Activated naive CD4-positive, alpha-beta T cell treated with anti-CD3 and anti-CD28 coated beads, Interleukin-2, amount 50 U/mL, for 72 hours (primary cell): ENCODE results near the gene RTP5. TPM values are rescaled to one million over a fixed set of nuclear protein-coding genes. Genes with fewer than 3 reads are reported as not detected.

ENCODE experiments used
- ATAC-seq, 2 donors: fragments of 150-1000 bp; cut with Tn5 transposase; 2 replicates each; pipeline ENCODE4 v1.10.0; 2021; ENCODE audit warnings: mild to moderate bottlenecking in 2 of 2, moderate library complexity in 2 of 2
- DNase-seq, 2 donors: peaks; one replicate each; pipeline ENCODE4 v3.0.0; 2021 to 2022; ENCODE audit warnings: low spot score in 2 of 2
- H3K27ac Mint-ChIP-seq, 2 donors: one replicate each; pipeline ENCODE4 v1.8.0; 2022; ENCODE audit warnings: mild to moderate bottlenecking in 2 of 2, mixed read lengths in 2 of 2
- H3K36me3 Mint-ChIP-seq, 2 donors: one replicate each; pipeline ENCODE4 v1.8.0; 2022; ENCODE audit warnings: mixed read lengths in 2 of 2
- H3K9me3 Mint-ChIP-seq, 2 donors: one replicate each; pipeline ENCODE4 v1.8.0; 2022; ENCODE audit warnings: mixed read lengths in 2 of 2
- total RNA-seq, 2 donors: library from RNA; stranded (reverse); gene quantifications; one replicate each; pipeline ENCODE4 v1.2.3, GENCODE V29; 2022

Gene RTP5
- total RNA-seq, 2 donors from 2014 or later: 0.09 TPM; not detected in 1

- Mint-ChIP-seq H3K27ac (no peak overlapping the region), H3K9me3 (peaks cover 0 to 12% of the 10 kb centered on the region in 2 donors), H3K36me3 (peaks cover 0 to 20% of the 10 kb centered on the region in 2 donors)
- ATAC-seq (no peak), DNase-seq (no peak)
These were observed 28.1 kb upstream of the RTP5 start for GRCh38 chr2:241841181-241842066.

GRCh38 chr2:241842067-241842415, 27.5 kb upstream of the RTP5 start:
- ATAC-seq: no peak
- Mint-ChIP-seq H3K9me3 (peaks cover 0 to 8% of the 10 kb centered on the region in 2 donors), H3K27ac (no peak overlapping the region), H3K36me3 (peaks cover 0 to 18% of the 10 kb centered on the region in 2 donors)
- DNase-seq: no peak

GRCh38 chr2:241842620-241843211, 26.8 kb upstream of the RTP5 start:
- DNase-seq: peak in 1 of 2 donors; percentile 78
- peaks cover 0 to 1% of the 10 kb centered on the region in 2 donors for H3K9me3 Mint-ChIP-seq
- peak; percentile 8 to 62 for ATAC-seq
- peaks cover 0 to 11% of the 10 kb centered on the region in 2 donors for H3K36me3 Mint-ChIP-seq
- peak overlapping the region; percentile 59 to 60 for H3K27ac Mint-ChIP-seq

GRCh38 chr2:241843321-241844065, 26.0 kb upstream of the RTP5 start:
- H3K27ac Mint-ChIP-seq: peak overlapping the region in 1 of 2 donors; percentile 59
- peaks cover 0 to 9% of the 10 kb centered on the region in 2 donors for H3K36me3 Mint-ChIP-seq
- no peaks in the 10 kb centered on the region for H3K9me3 Mint-ChIP-seq
- peak in 1 of 2 donors; percentile 4 for ATAC-seq
- DNase-seq: no peak

GRCh38 chr2:241844066-241844728, 25.3 kb upstream of the RTP5 start:
- DNase-seq (peak; percentile 86 to 95), ATAC-seq (peak; percentile 87 to 92)
- peaks cover 0 to 9% of the 10 kb centered on the region in 2 donors for H3K36me3 Mint-ChIP-seq
- no peaks in the 10 kb centered on the region for H3K9me3 Mint-ChIP-seq
- H3K27ac Mint-ChIP-seq: peak overlapping the region; percentile 61 to 85

GRCh38 chr2:241844831-241845578, 24.5 kb upstream of the RTP5 start:
- no peak for DNase-seq
- Mint-ChIP-seq H3K36me3 (peaks cover 0 to 9% of the 10 kb centered on the region in 2 donors), H3K27ac (peak overlapping the region; percentile 61 to 85), H3K9me3 (no peaks in the 10 kb centered on the region)
- no peak for ATAC-seq

GRCh38 chr2:241846406-241846805, 23.1 kb upstream of the RTP5 start:
- no peaks in the 10 kb centered on the region for H3K9me3 Mint-ChIP-seq
- DNase-seq: no peak
- ATAC-seq: no peak
- H3K27ac Mint-ChIP-seq: peak overlapping the region in 1 of 2 donors; percentile 89
- H3K36me3 Mint-ChIP-seq: peaks cover 0 to 9% of the 10 kb centered on the region in 2 donors

GRCh38 chr2:241848761-241849615, 20.5 kb upstream of the RTP5 start:
- DNase-seq (no peak), ATAC-seq (no peak)
- H3K27ac Mint-ChIP-seq: no peak overlapping the region
- peaks cover 0 to 9% of the 10 kb centered on the region in 2 donors for H3K36me3 Mint-ChIP-seq
- no peaks in the 10 kb centered on the region for H3K9me3 Mint-ChIP-seq

GRCh38 chr2:241849616-241850543, 19.6 kb upstream of the RTP5 start:
- Mint-ChIP-seq H3K27ac (no peak overlapping the region), H3K36me3 (peaks cover 0 to 9% of the 10 kb centered on the region in 2 donors), H3K9me3 (no peaks in the 10 kb centered on the region)
- DNase-seq (no peak), ATAC-seq (peak in 1 of 2 donors; percentile 9)

- Mint-ChIP-seq H3K36me3 (peaks cover 0 to 9% of the 10 kb centered on the region in 2 donors), H3K9me3 (no peaks in the 10 kb centered on the region), H3K27ac (no peak overlapping the region)
- no peak for DNase-seq
- ATAC-seq: no peak
These were observed 18.8 kb upstream of the RTP5 start for GRCh38 chr2:241850544-241851324.

GRCh38 chr2:241851325-241852115, 18.0 kb upstream of the RTP5 start:
- Mint-ChIP-seq H3K27ac (peak overlapping the region in 1 of 2 donors; percentile 56), H3K36me3 (peaks cover 0 to 2% of the 10 kb centered on the region in 2 donors), H3K9me3 (no peaks in the 10 kb centered on the region)
- peak in 1 of 2 donors; percentile 23 for DNase-seq
- no peak for ATAC-seq

- Mint-ChIP-seq H3K36me3 (peaks cover 0 to 5% of the 10 kb centered on the region in 2 donors), H3K9me3 (no peaks in the 10 kb centered on the region), H3K27ac (no peak overlapping the region)
- DNase-seq: peak in 1 of 2 donors; percentile 53
- ATAC-seq: no peak
These were observed 17.2 kb upstream of the RTP5 start for GRCh38 chr2:241852116-241852980.
